ENCODE measurements around the gene DENND6A.

The DENND6A gene

GRCh38 chr3:57594576-57594975, 98.3 kb downstream of the DENND6A start:
- H3K36me3 ChIP-seq (ENCODE audit: insufficient read depth, low read depth, low read length) = peaks cover 21% of the 10 kb centered on the region
- no peaks in the 10 kb centered on the region for H3K27me3 ChIP-seq (ENCODE audit: insufficient read depth, low read length)
- H3K27ac ChIP-seq (ENCODE audit: low read length) = no peak overlapping the region
- no peaks in the 10 kb centered on the region for H3K9me3 ChIP-seq (ENCODE audit: insufficient read depth, low read depth, low read length)
- H3K9ac ChIP-seq (ENCODE audit: low read depth, low read length) = no peak overlapping the region
- peaks cover 15% of the 10 kb centered on the region for H3K4me1 ChIP-seq (ENCODE audit: insufficient read depth, low read length)
- peak overlapping the region; percentile 100 for H3K4me3 ChIP-seq (ENCODE audit: low read length)

- Histone ChIP-seq H3K4me3 (ENCODE audit: low read length) (no peak overlapping the region), H3K36me3 (ENCODE audit: insufficient read depth, low read depth, low read length) (peaks cover 21% of the 10 kb centered on the region), H3K9ac (ENCODE audit: low read depth, low read length) (no peak overlapping the region), H3K4me1 (ENCODE audit: insufficient read depth, low read length) (peaks cover 15% of the 10 kb centered on the region), H3K9me3 (ENCODE audit: insufficient read depth, low read depth, low read length) (no peaks in the 10 kb centered on the region), H3K27ac (ENCODE audit: low read length) (no peak overlapping the region), H3K27me3 (ENCODE audit: insufficient read depth, low read length) (no peaks in the 10 kb centered on the region)
Observed at GRCh38 chr3:57594144-57594543, 98.7 kb downstream of the DENND6A start.

- Histone ChIP-seq H3K9ac (ENCODE audit: low read depth, low read length) (no peak overlapping the region), H3K4me3 (ENCODE audit: low read length) (no peak overlapping the region), H3K4me1 (ENCODE audit: insufficient read depth, low read length) (peaks cover 10% of the 10 kb centered on the region), H3K27ac (ENCODE audit: low read length) (no peak overlapping the region), H3K27me3 (ENCODE audit: insufficient read depth, low read length) (no peaks in the 10 kb centered on the region), H3K9me3 (ENCODE audit: insufficient read depth, low read depth, low read length) (no peaks in the 10 kb centered on the region), H3K36me3 (ENCODE audit: insufficient read depth, low read depth, low read length) (peaks cover 21% of the 10 kb centered on the region)
Observed at GRCh38 chr3:57592306-57592705, 100.6 kb downstream of the DENND6A start.

GRCh38 chr3:57587905-57588304, 105.0 kb downstream of the DENND6A start:
- H3K9me3 ChIP-seq (ENCODE audit: insufficient read depth, low read depth, low read length) = no peaks in the 10 kb centered on the region
- no peak overlapping the region for H3K27ac ChIP-seq (ENCODE audit: low read length)
- H3K36me3 ChIP-seq (ENCODE audit: insufficient read depth, low read depth, low read length) = peaks cover 13% of the 10 kb centered on the region
- no peaks in the 10 kb centered on the region for H3K27me3 ChIP-seq (ENCODE audit: insufficient read depth, low read length)
- 0 out of 2 replicates have a peak, but pooled peaks cover 3% of the 10 kb centered on the region for H3K4me1 ChIP-seq (ENCODE audit: insufficient read depth, low read length)
- no peak overlapping the region for H3K4me3 ChIP-seq (ENCODE audit: low read length)
- H3K9ac ChIP-seq (ENCODE audit: low read depth, low read length) = no peak overlapping the region

- peaks cover 18% of the 10 kb centered on the region for H3K36me3 ChIP-seq (ENCODE audit: insufficient read depth, low read depth, low read length)
- no peak overlapping the region for H3K4me3 ChIP-seq (ENCODE audit: low read length)
- H3K4me1 ChIP-seq (ENCODE audit: insufficient read depth, low read length) = 0 out of 2 replicates have a peak, but pooled peaks cover 3% of the 10 kb centered on the region
- no peaks in the 10 kb centered on the region for H3K27me3 ChIP-seq (ENCODE audit: insufficient read depth, low read length)
- no peak overlapping the region for H3K27ac ChIP-seq (ENCODE audit: low read length)
- H3K9ac ChIP-seq (ENCODE audit: low read depth, low read length) = no peak overlapping the region
- no peaks in the 10 kb centered on the region for H3K9me3 ChIP-seq (ENCODE audit: insufficient read depth, low read depth, low read length)
Observed at GRCh38 chr3:57586778-57587177, 106.1 kb downstream of the DENND6A start.

GRCh38 chr3:57583544-57583943, 109.3 kb downstream of the DENND6A start:
- Histone ChIP-seq H3K9ac (ENCODE audit: low read depth, low read length) (no peak overlapping the region), H3K27me3 (ENCODE audit: insufficient read depth, low read length) (no peaks in the 10 kb centered on the region), H3K27ac (ENCODE audit: low read length) (no peak overlapping the region), H3K36me3 (ENCODE audit: insufficient read depth, low read depth, low read length) (peaks cover 47% of the 10 kb centered on the region), H3K9me3 (ENCODE audit: insufficient read depth, low read depth, low read length) (no peaks in the 10 kb centered on the region), H3K4me3 (ENCODE audit: low read length) (no peak overlapping the region), H3K4me1 (ENCODE audit: insufficient read depth, low read length) (0 out of 2 replicates have a peak, but pooled peaks cover 3% of the 10 kb centered on the region)

- no peak overlapping the region for H3K9ac ChIP-seq (ENCODE audit: low read depth, low read length)
Observed at GRCh38 chr3:57582474-57583168, 110.3 kb downstream of the DENND6A start.

GRCh38 chr3:57577801-57578200, 115.1 kb downstream of the DENND6A start:
- Histone ChIP-seq H3K9ac (ENCODE audit: low read depth, low read length) (no peak overlapping the region), H3K27ac (ENCODE audit: low read length) (no peak overlapping the region), H3K27me3 (ENCODE audit: insufficient read depth, low read length) (no peaks in the 10 kb centered on the region), H3K4me1 (ENCODE audit: insufficient read depth, low read length) (no peaks in the 10 kb centered on the region), H3K9me3 (ENCODE audit: insufficient read depth, low read depth, low read length) (no peaks in the 10 kb centered on the region), H3K36me3 (ENCODE audit: insufficient read depth, low read depth, low read length) (peaks cover 94% of the 10 kb centered on the region), H3K4me3 (ENCODE audit: low read length) (no peak overlapping the region)

More at GRCh38 chr3:57582474-57583168, 110.3 kb downstream of the DENND6A start:
- Histone ChIP-seq H3K27me3 (ENCODE audit: insufficient read depth, low read length) (no peaks in the 10 kb centered on the region), H3K27ac (ENCODE audit: low read length) (no peak overlapping the region), H3K36me3 (ENCODE audit: insufficient read depth, low read depth, low read length) (peaks cover 56% of the 10 kb centered on the region), H3K4me3 (ENCODE audit: low read length) (no peak overlapping the region), H3K9me3 (ENCODE audit: insufficient read depth, low read depth, low read length) (no peaks in the 10 kb centered on the region), H3K4me1 (ENCODE audit: insufficient read depth, low read length) (0 out of 2 replicates have a peak, but pooled peaks cover 3% of the 10 kb centered on the region)

- no peak overlapping the region for H3K4me3 ChIP-seq (ENCODE audit: low read length)
- H3K9me3 ChIP-seq (ENCODE audit: insufficient read depth, low read depth, low read length) = no peaks in the 10 kb centered on the region
- H3K36me3 ChIP-seq (ENCODE audit: insufficient read depth, low read depth, low read length) = peaks cover 97% of the 10 kb centered on the region
- H3K4me1 ChIP-seq (ENCODE audit: insufficient read depth, low read length) = no peaks in the 10 kb centered on the region
- H3K27ac ChIP-seq (ENCODE audit: low read length) = no peak overlapping the region
- no peak overlapping the region for H3K9ac ChIP-seq (ENCODE audit: low read depth, low read length)
- no peaks in the 10 kb centered on the region for H3K27me3 ChIP-seq (ENCODE audit: insufficient read depth, low read length)
Observed at GRCh38 chr3:57575966-57576626, 116.8 kb downstream of the DENND6A start.
